GM23338 (cell line): Measurements from ENCODE around the gene CXCR5. TPM values are rescaled to one million over a fixed set of nuclear protein-coding genes. Genes with fewer than 3 reads are reported as not detected.
A peak's percentile ranks its signal among the peaks of the same experiment; 100 is the strongest.

Experiments
- ATAC-seq: fragments of 200-7000 bp; cut with Tn5 transposase; 3 replicates; pipeline ENCODE4 v1.9.1; 2020
- DNase-seq: peaks from one replicate; pipeline ENCODE4 v3.0.0-alpha.2; 2015; ENCODE audit warnings: low spot score
- H2AFZ ChIP-seq: fragments of 200-600 bp; sonication (generic); 2 replicates; pipeline ENCODE4 v1.8.0; 2016; ENCODE audit warnings: antibody characterized with exemption, mild to moderate bottlenecking, moderate library complexity
- H3F3A ChIP-seq: fragments of 200-600 bp; sonication (generic); replicated peaks from 2 replicates; pipeline ENCODE4 v1.8.0; 2017; ENCODE audit warnings: antibody characterized with exemption, mixed run types, low read depth
- H3K27ac ChIP-seq: fragments of 200-600 bp; sonication (generic); 2 replicates; pipeline ENCODE4 v1.6.1; 2016; ENCODE audit warnings: low read depth
- H3K27me3 ChIP-seq: fragments of 200-600 bp; sonication (generic); 2 replicates; pipeline ENCODE4 v1.8.0; 2016; ENCODE audit warnings: mild to moderate bottlenecking, mixed run types, moderate library complexity; ENCODE audit not compliant: insufficient read depth
- H3K36me3 ChIP-seq: fragments of 200-600 bp; sonication (generic); 2 replicates; pipeline ENCODE4 v1.8.0; 2016; ENCODE audit warnings: mild to moderate bottlenecking; ENCODE audit not compliant: insufficient read depth
- H3K4me1 ChIP-seq: fragments of 200-600 bp; sonication (generic); 2 replicates; pipeline ENCODE4 v1.8.0; 2016; ENCODE audit warnings: mild to moderate bottlenecking, moderate library complexity; ENCODE audit not compliant: insufficient read depth
- H3K4me2 ChIP-seq: fragments of 200-600 bp; sonication (generic); 2 replicates; pipeline ENCODE4 v1.7.1; 2017; ENCODE audit warnings: mixed run types
- H3K4me3 ChIP-seq: fragments of 200-600 bp; sonication (generic); 2 replicates; pipeline ENCODE4 v1.6.1; 2016; ENCODE audit warnings: mixed run types
- H3K79me2 ChIP-seq: fragments of 200-600 bp; sonication (generic); replicated peaks from 2 replicates; pipeline ENCODE4 v1.8.0; 2017; ENCODE audit warnings: mild to moderate bottlenecking; ENCODE audit not compliant: insufficient read depth
- H3K9me2 ChIP-seq: fragments of 200-600 bp; sonication (generic); 2 replicates; pipeline ENCODE4 v1.8.0; 2017; ENCODE audit not compliant: insufficient read depth
- H4K20me1 ChIP-seq: fragments of 200-600 bp; sonication (generic); replicated peaks from 2 replicates; pipeline ENCODE4 v1.8.0; 2017; ENCODE audit warnings: mild to moderate bottlenecking; ENCODE audit not compliant: insufficient read depth
- H3K27ac Mint-ChIP-seq: 2 replicates; pipeline ENCODE4 v1.8.0; 2020; ENCODE audit warnings: inconsistent platforms, mild to moderate bottlenecking, moderate library complexity, mixed read lengths
- H3K27me3 Mint-ChIP-seq: 3 replicates; pipeline ENCODE4 v1.8.0; 2022; ENCODE audit warnings: low read depth, mild to moderate bottlenecking, moderate library complexity, mixed read lengths, inconsistent platforms; ENCODE audit not compliant: insufficient read depth, poor library complexity
- H3K36me3 Mint-ChIP-seq: 3 replicates; pipeline ENCODE4 v1.8.0; 2021; ENCODE audit warnings: low read depth, mild to moderate bottlenecking, inconsistent platforms, moderate library complexity, mixed read lengths
- H3K4me1 Mint-ChIP-seq: 3 replicates; pipeline ENCODE4 v1.8.0; 2020; ENCODE audit warnings: mild to moderate bottlenecking, inconsistent platforms, mixed read lengths
- H3K4me3 Mint-ChIP-seq: 3 replicates; pipeline ENCODE4 v1.8.0; 2021; ENCODE audit warnings: moderate library complexity, mild to moderate bottlenecking, inconsistent platforms, mixed read lengths
- H3K9me3 Mint-ChIP-seq: 3 replicates; pipeline ENCODE4 v1.8.0; 2020; ENCODE audit warnings: moderate library complexity, mild to moderate bottlenecking, inconsistent platforms, mixed read lengths
- CREB1 ChIP-seq: fragments of 250-450 bp; sonication (Bioruptor Pico); IDR thresholded peaks from 2 replicates; pipeline ENCODE4 v1.5.0; 2020; ENCODE audit warnings: low read depth, mild to moderate bottlenecking, moderate library complexity
- ETS1 ChIP-seq: IDR thresholded peaks from 2 replicates; pipeline ENCODE4 v1.6.1; 2016; ENCODE audit warnings: antibody characterized with exemption
- EZH2phosphoT487 ChIP-seq: fragments of 200-600 bp; sonication (generic); IDR thresholded peaks from one replicate; pipeline ENCODE4 v1.8.1; 2018; ENCODE audit warnings: antibody characterized with exemption; ENCODE audit not compliant: unreplicated experiment
- STAT1 ChIP-seq: IDR thresholded peaks from one replicate; pipeline ENCODE4 v1.6.1; 2016; ENCODE audit warnings: antibody characterized with exemption; ENCODE audit not compliant: unreplicated experiment
- ZNF114 ChIP-seq: fragments of 250-450 bp; sonication (Bioruptor Pico); IDR thresholded peaks from 2 replicates; pipeline ENCODE4 v1.5.0; 2020; ENCODE audit warnings: mild to moderate bottlenecking, moderate library complexity
- ZNF331 ChIP-seq: fragments of 250-450 bp; sonication (Bioruptor Pico); IDR thresholded peaks from 2 replicates; pipeline ENCODE4 v1.5.0; 2020; ENCODE audit warnings: low read depth, mild to moderate bottlenecking, moderate library complexity
- polyA plus RNA-seq: library from polyadenylated mRNA; unstranded; fragments of >200 nt; fragmentation: Nextera tagmentation; extraction: Ambion mirVana; gene quantifications from 2 replicates; pipeline ENCODE4 v1.2.1, GENCODE V29; 2016
- total RNA-seq: library from RNA; depleted of rRNA; stranded (reverse); fragments of >200 nt; shearing (Covaris generic); gene quantifications from 2 replicates; pipeline ENCODE4 v1.2.3, GENCODE V29; 2014
- TF ChIP-seq, protein P1 (sequence below), 2 experiments: fragments of 200-600 bp in 1 of 2; sonication (generic) in 1 of 2; conservative IDR thresholded peaks; 2 replicates each; pipeline versions ENCODE4 v1.5.1 to v1.6.1; 2016 to 2017; ENCODE audit warnings: antibody characterized with exemption in 2 of 2, low read depth in 2 of 2, mild to moderate bottlenecking in 2 of 2, moderate library complexity in 1 of 2

Gene CXCR5
- total and polyA plus RNA-seq, 2 experiments from 2014 or later, result 0.18 TPM; not detected in 1

- Histone ChIP-seq H2AFZ (no peak overlapping the region), H3K9me2 (no peaks in the 10 kb centered on the region), H4K20me1 (peaks cover 16% of the 10 kb centered on the region), H3F3A (peaks cover 9% of the 10 kb centered on the region; the same call in 1 of the 2 replicates), H3K79me2 (peaks cover 64% of the 10 kb centered on the region), H3K27ac (no peak overlapping the region), H3K27me3 (peaks cover 13% of the 10 kb centered on the region), H3K4me2 (peak overlapping the region; percentile 99), H3K4me1 (peaks cover 73% of the 10 kb centered on the region), H3K4me3 (peak overlapping the region; percentile 98), H3K36me3 (no peaks in the 10 kb centered on the region)
- Mint-ChIP-seq H3K4me1 (peaks cover 68% of the 10 kb centered on the region), H3K36me3 (peaks cover 8% of the 10 kb centered on the region), H3K27ac (no peak overlapping the region; the same call in 1 of the 2 replicates), H3K27me3 (peaks cover 36% of the 10 kb centered on the region), H3K4me3 (peak overlapping the region; percentile 81), H3K9me3 (no peaks in the 10 kb centered on the region)
- TF ChIP-seq EZH2phosphoT487, result no peak
- TF ChIP-seq ETS1, result no peak
- no peak for TF ChIP-seq ZNF331
- no peak for ATAC-seq
- no peak for DNase-seq
Observed at GRCh38 chr11:118923721-118924587, 40.3 kb downstream of the CXCR5 start.

- no peaks in the 10 kb centered on the region for H3K36me3 ChIP-seq
- H3K27me3 ChIP-seq, result peaks cover 13% of the 10 kb centered on the region
- TF ChIP-seq STAT1, result no peak
- TF ChIP-seq CREB1 (CRISPR knock-in tag), result no peak
- TF ChIP-seq, protein P1, sequence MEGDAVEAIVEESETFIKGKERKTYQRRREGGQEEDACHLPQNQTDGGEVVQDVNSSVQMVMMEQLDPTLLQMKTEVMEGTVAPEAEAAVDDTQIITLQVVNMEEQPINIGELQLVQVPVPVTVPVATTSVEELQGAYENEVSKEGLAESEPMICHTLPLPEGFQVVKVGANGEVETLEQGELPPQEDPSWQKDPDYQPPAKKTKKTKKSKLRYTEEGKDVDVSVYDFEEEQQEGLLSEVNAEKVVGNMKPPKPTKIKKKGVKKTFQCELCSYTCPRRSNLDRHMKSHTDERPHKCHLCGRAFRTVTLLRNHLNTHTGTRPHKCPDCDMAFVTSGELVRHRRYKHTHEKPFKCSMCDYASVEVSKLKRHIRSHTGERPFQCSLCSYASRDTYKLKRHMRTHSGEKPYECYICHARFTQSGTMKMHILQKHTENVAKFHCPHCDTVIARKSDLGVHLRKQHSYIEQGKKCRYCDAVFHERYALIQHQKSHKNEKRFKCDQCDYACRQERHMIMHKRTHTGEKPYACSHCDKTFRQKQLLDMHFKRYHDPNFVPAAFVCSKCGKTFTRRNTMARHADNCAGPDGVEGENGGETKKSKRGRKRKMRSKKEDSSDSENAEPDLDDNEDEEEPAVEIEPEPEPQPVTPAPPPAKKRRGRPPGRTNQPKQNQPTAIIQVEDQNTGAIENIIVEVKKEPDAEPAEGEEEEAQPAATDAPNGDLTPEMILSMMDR (conservative IDR thresholded peaks at IDR 0.05; ENCODE audit: low read depth in 2 of 2), result no peak
- TF ChIP-seq EZH2phosphoT487, result no peak
- no peak for TF ChIP-seq ZNF114 (CRISPR knock-in tag)
- no peaks in the 10 kb centered on the region for H3K9me3 Mint-ChIP-seq
- peaks cover 8% of the 10 kb centered on the region for H3K36me3 Mint-ChIP-seq
- H3K27ac Mint-ChIP-seq, result no peak overlapping the region
- H2AFZ ChIP-seq, result no peak overlapping the region
- peaks cover 29% of the 10 kb centered on the region for H3K27me3 Mint-ChIP-seq
- H3K4me2 ChIP-seq, result peak overlapping the region; percentile 99
- peak; percentile 11 for ATAC-seq
- peak; percentile 84 for DNase-seq
- H3K9me2 ChIP-seq, result no peaks in the 10 kb centered on the region
- no peak overlapping the region for H3K27ac ChIP-seq
- peak overlapping the region; percentile 81 for H3K4me3 Mint-ChIP-seq
- peaks cover 64% of the 10 kb centered on the region for H3K4me1 ChIP-seq
- H3K4me3 ChIP-seq, result peak overlapping the region; percentile 98
- peaks cover 60% of the 10 kb centered on the region for H3K4me1 Mint-ChIP-seq
- peaks cover 55% of the 10 kb centered on the region for H3K79me2 ChIP-seq
- peaks cover 16% of the 10 kb centered on the region for H4K20me1 ChIP-seq
- peaks cover 9% of the 10 kb centered on the region; the same call in 1 of the 2 replicates for H3F3A ChIP-seq
Observed at GRCh38 chr11:118924591-118925585, 41.2 kb downstream of the CXCR5 start.
